Astrocyte of the spinal cord (primary cell): ENCODE results near the gene GLIS1.

Source experiments
- DNase-seq: peaks from one replicate; pipeline ENCODE4 v3.0.0; 2011; ENCODE audit warnings: low read depth, low spot score
- H3K4me3 ChIP-seq: 2 replicates; pipeline ENCODE4 v1.5.1; 2011; ENCODE audit warnings: low read depth, mild to moderate bottlenecking, low read length, moderate library complexity
- in situ Hi-C: cut with HindIII; loops from 2 replicates; pipeline ENCODE4 v1.10.0; 2017; ENCODE audit warnings: low sequenced_read_pairs
- TF ChIP-seq, protein P1 (sequence below): IDR thresholded peaks from 2 replicates; pipeline ENCODE4 v1.5.1; 2012; ENCODE audit warnings: low read depth, mild to moderate bottlenecking, low read length, inconsistent platforms

The GLIS1 gene

DNA sequence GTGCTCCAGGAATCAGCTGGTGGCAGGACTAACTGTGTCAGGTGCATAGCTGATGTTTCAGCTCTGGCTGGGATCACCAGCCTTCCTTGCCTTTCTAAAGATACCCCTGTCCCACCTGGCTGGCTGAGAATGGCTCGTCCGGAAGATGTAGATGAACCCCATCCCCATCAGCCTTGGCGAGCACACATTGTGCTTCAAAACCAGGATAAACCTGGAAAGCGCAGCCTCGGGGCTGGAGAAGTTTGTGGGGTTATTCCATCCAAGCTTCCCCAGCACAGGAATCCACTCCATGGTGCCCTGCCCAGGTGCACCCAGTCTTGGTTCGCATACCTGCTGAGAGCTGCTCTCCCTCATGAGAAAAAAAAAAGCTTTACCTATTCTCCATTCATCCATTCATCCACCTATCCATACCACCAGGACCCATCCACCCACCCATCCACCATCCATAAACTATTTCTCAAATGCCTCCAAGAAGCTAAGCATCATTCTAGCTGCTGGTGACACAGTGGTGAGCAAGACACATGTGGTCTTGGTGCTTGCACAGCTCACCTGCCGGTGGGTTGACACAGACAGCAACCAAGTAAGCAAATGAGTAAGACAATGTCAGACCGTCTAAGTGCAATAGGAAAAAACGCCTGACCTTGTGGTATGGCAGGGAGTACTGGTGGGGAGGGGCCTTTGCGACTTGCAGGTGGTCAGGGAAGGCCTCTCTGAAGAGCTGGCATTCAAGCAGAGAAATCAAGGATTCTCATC lies 185.8 kb downstream of the GLIS1 start:
- no peak for DNase-seq
- no peak overlapping the region for H3K4me3 ChIP-seq
- TF ChIP-seq, protein P1, sequence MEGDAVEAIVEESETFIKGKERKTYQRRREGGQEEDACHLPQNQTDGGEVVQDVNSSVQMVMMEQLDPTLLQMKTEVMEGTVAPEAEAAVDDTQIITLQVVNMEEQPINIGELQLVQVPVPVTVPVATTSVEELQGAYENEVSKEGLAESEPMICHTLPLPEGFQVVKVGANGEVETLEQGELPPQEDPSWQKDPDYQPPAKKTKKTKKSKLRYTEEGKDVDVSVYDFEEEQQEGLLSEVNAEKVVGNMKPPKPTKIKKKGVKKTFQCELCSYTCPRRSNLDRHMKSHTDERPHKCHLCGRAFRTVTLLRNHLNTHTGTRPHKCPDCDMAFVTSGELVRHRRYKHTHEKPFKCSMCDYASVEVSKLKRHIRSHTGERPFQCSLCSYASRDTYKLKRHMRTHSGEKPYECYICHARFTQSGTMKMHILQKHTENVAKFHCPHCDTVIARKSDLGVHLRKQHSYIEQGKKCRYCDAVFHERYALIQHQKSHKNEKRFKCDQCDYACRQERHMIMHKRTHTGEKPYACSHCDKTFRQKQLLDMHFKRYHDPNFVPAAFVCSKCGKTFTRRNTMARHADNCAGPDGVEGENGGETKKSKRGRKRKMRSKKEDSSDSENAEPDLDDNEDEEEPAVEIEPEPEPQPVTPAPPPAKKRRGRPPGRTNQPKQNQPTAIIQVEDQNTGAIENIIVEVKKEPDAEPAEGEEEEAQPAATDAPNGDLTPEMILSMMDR: no peak
- in situ Hi-C loops: no loop called here

DNA sequence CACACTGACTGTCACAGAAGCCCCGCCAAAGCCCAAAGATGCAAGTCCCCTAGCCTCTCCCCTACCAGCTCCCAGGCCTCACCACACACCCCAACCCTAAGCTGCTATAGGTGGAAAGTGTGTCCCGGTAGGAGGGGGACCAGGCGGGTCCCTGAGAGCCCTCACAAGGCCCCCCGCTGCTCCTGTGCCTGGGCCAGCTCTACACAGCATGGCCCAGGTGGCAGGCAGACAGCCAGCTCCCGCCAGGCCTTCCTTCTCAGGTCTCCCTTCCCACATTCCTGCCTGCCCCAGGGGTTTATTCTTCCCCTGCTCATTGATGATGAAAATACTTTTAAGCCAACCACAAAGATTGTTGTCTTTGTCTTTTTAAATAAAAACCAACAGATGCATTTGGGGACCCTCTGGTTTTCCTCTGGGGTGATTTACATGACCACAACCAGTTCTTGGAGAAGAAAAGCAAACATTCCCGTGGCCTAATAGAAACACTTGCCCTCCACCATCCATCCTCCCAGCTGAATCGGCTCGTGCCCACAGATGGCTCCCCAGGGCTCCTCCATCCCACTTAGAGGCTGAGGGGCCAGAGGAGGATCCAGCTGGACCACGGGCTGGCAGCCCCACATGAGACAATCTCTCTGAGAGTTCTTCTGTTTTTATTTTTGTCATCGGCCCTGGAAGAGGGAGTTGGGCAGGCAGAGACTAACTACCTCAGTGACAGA lies 186.7 kb downstream of the GLIS1 start:
- H3K4me3 ChIP-seq: no peak overlapping the region
- TF ChIP-seq, protein P1: no peak
- peak; percentile 76 for DNase-seq
- in situ Hi-C loops: no loop called here

DNA sequence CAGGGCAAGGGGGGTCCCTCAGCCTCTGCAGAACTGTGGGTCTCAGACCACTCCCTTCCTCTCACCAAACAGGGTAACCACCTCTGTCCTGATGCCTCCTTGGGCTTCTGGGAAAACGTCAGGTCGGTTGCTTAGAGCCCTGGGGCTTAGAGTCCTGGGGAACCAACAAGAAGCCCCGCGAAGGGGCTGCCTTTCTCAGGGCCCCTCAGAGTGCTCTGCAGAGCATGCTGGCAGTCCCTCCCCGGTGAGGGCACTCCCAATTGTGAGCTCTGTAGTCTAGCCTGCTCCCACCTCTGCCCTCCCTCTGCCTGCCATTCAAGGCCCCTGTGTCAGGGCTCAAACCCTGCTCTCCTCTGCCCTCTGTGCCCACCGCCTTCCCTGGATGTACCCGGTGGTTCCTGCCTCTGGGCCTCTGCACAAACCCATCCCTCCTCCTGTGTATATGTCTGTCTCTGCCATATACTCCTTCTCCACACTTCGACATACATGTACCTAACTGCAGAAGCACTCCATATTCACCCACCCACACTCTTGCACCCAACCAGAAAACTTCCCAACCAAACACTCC lies 187.5 kb downstream of the GLIS1 start:
- H3K4me3 ChIP-seq: no peak overlapping the region
- no peak for DNase-seq
- in situ Hi-C loops: no loop called here
- TF ChIP-seq, protein P1: no peak

DNA sequence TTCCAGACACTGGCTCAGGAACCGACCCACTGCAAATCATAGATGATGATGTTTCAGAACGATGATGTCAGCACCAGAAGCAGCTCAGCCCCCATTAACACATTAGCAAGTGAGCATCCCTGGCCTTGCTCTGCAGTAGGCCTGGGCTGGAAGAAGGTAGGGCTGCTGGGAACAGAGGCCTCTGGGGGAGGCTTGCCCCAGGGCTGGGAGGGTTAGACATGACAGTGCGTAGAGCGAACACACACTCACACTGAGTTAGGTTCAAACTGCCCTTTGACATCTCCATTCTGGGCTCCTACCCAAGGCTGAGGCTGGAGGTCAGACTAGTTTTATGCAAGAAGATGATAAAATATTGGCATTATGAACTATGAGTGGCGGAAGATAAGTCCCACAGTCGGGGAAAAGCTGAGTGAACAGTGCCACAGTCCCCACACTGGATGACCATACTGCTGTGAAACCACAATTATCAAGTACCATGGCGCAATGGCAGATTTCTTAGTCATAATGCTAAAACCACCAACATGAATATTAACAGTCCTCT lies 188.7 kb downstream of the GLIS1 start:
- in situ Hi-C loops: no loop called here
- DNase-seq: no peak
- TF ChIP-seq, protein P1: no peak
- H3K4me3 ChIP-seq: no peak overlapping the region

DNA sequence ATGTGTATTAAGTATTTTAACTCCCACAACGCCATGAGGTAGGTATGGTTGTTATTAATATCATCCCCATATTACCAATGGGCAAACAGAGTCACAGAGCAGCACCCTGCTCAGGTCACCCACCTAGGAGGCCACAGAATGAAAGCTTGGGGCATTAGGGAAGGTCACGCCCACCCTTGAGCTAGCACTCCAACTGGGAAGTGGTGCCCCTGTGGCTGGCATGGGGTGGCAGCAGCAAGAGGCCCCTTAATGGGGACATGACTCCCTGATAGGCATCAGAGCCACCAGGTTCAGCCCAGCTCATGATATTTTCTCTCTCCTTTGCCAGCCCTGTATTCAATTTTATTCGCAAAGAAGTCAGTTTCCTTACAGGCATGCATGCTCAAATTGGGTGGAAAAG lies 189.2 kb downstream of the GLIS1 start:
- H3K4me3 ChIP-seq: no peak overlapping the region
- TF ChIP-seq, protein P1: no peak
- DNase-seq: no peak
- in situ Hi-C loops: no loop called here

DNA sequence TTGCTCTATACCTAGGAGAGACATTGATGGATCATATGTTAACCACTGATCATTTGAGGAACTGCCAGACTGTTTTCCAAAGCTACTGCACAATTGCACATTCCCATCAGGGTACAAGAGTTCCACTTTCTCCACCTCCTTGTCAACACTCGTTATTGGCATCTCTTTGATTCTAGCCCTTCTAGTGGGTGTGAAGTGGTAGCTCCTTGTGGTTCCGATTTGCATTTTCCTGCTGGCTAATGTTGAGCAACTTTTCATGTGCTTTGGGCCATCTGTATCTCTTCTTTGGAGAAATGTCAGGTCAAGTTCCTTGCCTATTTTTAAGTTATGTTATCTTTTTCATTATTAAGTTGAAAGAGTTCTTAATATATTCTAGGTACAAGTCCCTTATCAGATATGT lies 189.7 kb downstream of the GLIS1 start:
- H3K4me3 ChIP-seq: no peak overlapping the region
- in situ Hi-C loops: no loop called here
- TF ChIP-seq, protein P1: no peak
- no peak for DNase-seq
